Right forelimb (tissue), 1 donor: ENCODE measurements around the gene NDUFS3.
"Not testable (repeated sequence)": the region's sequence is repeated elsewhere in the genome, so short reads cannot be mapped to it uniquely, and the experiment has no call there.

Experiments used
- DNase-seq: peaks from one replicate; pipeline ENCODE4 v3.0.0-alpha.2; 2018

NDUFS3 gene

GRCh38 chr11:47562393-47562792 is 16.5 kb upstream of the NDUFS3 start:
- DNase-seq, result not testable (repeated sequence)

GRCh38 chr11:47564366-47564765 is 14.5 kb upstream of the NDUFS3 start:
- DNase-seq, result not testable (repeated sequence)

- DNase-seq, result no peak
Observed at GRCh38 chr11:47564933-47565339, 13.9 kb upstream of the NDUFS3 start.

GRCh38 chr11:47565340-47566148 is 13.3 kb upstream of the NDUFS3 start, which contains the start of gene PTPMT1:
Gene PTPMT1 (plus strand): TSS chr11:47565599. CDS start chr11:47565623, 24 bp downstream.
- DNase-seq, result peak; percentile 78

- DNase-seq, result no peak
Observed at GRCh38 chr11:47566149-47566698, 12.7 kb upstream of the NDUFS3 start.

GRCh38 chr11:47569646-47570045 is 9.2 kb upstream of the NDUFS3 start:
- no peak for DNase-seq

GRCh38 chr11:47570651-47571356 is 8.1 kb upstream of the NDUFS3 start:
- no peak for DNase-seq

- DNase-seq, result no peak
Observed at GRCh38 chr11:47571357-47571729, 7.5 kb upstream of the NDUFS3 start.

GRCh38 chr11:47571895-47572294 is 7.0 kb upstream of the NDUFS3 start:
- DNase-seq, result no peak

- DNase-seq, result no peak
Observed at GRCh38 chr11:47572715-47573255, 6.1 kb upstream of the NDUFS3 start.

GRCh38 chr11:47573321-47573720 is 5.6 kb upstream of the NDUFS3 start:
- DNase-seq, result no peak

GRCh38 chr11:47577460-47578041 is 1.3 kb upstream of the NDUFS3 start:
- no peak for DNase-seq

- DNase-seq, result no peak
Observed at GRCh38 chr11:47583844-47584243, 5.0 kb downstream of the NDUFS3 start.

GRCh38 chr11:47586098-47586855 is 7.4 kb downstream of the NDUFS3 start, which contains the start of gene FAM180B:
Gene FAM180B (plus strand): TSS chr11:47586678. CDS start chr11:47586769, 91 bp downstream.
- DNase-seq, result peak; percentile 76

GRCh38 chr11:47587039-47587716 is 8.3 kb downstream of the NDUFS3 start:
- DNase-seq, result no peak

GRCh38 chr11:47587723-47588326 is 9.0 kb downstream of the NDUFS3 start:
- no peak for DNase-seq

GRCh38 chr11:47589118-47589517 is 10.2 kb downstream of the NDUFS3 start:
- no peak for DNase-seq

GRCh38 chr11:47589584-47589976 is 10.7 kb downstream of the NDUFS3 start:
- no peak for DNase-seq

GRCh38 chr11:47589977-47590861 is 11.3 kb downstream of the NDUFS3 start:
- DNase-seq, result peak; percentile 83

GRCh38 chr11:47591764-47592163 is 12.9 kb downstream of the NDUFS3 start:
- no peak for DNase-seq
